NAMALWA (cell line): ENCODE results near the gene CCDC57.
"Not testable (repeated sequence)": the region's sequence is repeated elsewhere in the genome, so short reads cannot be mapped to it uniquely, and the experiment has no call there.

Source experiments
- DNase-seq: peaks from one replicate; pipeline ENCODE4 v3.0.0-alpha.2; 2015; ENCODE audit warnings: low spot score

The CCDC57 gene

GRCh38 chr17:82175951-82176350, 36.7 kb downstream of the CCDC57 start:
- DNase-seq = no peak

GRCh38 chr17:82175201-82175600, 37.4 kb downstream of the CCDC57 start:
- no peak for DNase-seq

DNA sequence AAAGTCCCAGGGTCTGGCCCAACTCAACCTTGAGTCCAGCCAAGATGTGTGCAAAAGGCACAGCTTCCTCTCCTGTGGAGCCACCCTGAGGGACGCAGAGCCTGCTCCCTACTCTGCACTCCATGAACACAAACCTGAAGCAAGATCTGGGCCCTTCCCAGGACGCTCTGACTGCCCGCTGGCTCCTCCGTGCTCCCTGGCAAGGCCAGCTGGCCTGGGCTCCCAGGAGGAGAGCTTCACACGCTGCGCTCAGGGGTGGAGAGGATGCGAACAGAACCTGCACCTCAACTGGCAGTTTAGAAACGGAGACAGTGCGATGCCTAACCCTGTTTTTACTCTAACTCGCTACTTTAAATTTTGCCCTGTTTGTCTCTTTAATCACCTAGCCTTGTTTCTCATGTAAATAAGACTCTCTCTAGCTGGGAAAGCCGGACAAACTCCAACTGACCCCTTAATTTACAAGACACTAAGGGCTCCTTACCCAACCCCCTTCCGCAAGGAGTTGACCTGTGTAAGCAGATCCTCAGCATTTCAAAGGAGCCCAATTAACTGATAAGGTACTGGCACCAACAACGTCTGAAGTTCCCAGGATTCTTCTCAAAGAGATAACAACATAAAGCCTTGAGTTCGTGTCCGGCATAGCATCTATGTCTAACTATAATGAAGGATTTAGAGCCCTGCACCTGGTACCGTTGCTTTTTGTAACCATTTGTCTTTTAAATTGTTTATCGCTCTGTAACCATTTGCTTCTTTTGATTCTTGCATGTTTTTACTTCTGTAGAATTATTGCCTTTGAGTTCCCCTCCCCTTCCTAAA, 38.4 kb downstream of the CCDC57 start:
- not testable (repeated sequence) for DNase-seq

- DNase-seq = no peak
Observed at GRCh38 chr17:82173351-82174041, 39.1 kb downstream of the CCDC57 start.

- no peak for DNase-seq
Observed at GRCh38 chr17:82172486-82173160, 40.0 kb downstream of the CCDC57 start.

GRCh38 chr17:82171750-82172375, 40.8 kb downstream of the CCDC57 start:
- DNase-seq = no peak

DNA sequence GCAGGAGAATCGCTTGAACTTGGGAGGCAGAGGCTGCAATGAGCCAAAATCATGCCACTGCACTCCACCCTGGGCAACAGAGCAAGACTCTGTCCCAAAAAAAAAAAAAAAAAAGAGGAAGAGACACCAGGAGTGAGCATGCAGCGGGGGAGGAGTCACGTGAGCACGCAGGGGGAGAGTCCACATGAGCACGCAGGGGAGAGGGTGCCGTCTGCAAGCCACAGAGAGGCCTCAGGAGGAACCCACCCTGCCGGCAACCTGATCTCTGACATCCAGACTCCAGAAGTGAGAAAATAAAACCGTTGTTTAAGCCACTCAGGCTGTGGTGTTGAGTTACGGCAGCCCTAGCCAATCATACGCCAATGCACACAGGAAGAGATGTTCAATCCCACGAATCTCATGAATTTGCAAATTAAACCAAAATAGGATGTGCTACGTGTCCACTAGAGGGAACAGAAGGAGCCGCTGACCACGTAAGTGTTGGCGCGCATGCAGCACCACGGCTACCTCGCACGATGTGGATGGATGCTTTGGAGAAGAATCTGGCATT, 42.2 kb downstream of the CCDC57 start:
- no peak for DNase-seq

DNA sequence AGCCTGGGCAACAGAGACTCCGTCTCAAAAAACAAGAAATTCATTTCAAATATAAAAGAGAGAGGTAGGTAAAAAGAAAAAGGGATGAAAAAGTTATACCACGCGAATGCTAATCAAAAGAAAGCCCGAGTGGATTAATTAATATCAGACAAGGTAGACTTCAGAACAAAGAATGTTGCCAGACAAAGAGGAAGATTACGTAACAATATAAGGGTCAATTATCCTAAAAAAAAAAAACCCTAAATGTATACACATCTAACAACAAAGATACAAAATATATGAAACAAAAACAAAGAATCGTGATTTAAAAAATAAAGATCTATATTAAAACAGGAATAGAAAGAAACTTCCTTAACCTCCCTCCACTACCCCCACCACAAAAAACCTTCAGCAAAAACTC, 44.1 kb downstream of the CCDC57 start:
- no peak for DNase-seq

- DNase-seq = no peak
Observed at GRCh38 chr17:82167028-82167427, 45.6 kb downstream of the CCDC57 start.

GRCh38 chr17:82164853-82165252, 47.8 kb downstream of the CCDC57 start:
- DNase-seq = no peak

- DNase-seq = no peak
Observed at GRCh38 chr17:82161216-82161615, 51.4 kb downstream of the CCDC57 start.

- DNase-seq = no peak
Observed at GRCh38 chr17:82160075-82160474, 52.6 kb downstream of the CCDC57 start.

GRCh38 chr17:82158825-82159224, 53.8 kb downstream of the CCDC57 start:
- DNase-seq = no peak

GRCh38 chr17:82157046-82158035, 55.3 kb downstream of the CCDC57 start:
- no peak for DNase-seq

GRCh38 chr17:82156284-82156925, 56.2 kb downstream of the CCDC57 start:
- DNase-seq = no peak

- DNase-seq = no peak
Observed at GRCh38 chr17:82155606-82156005, 57.0 kb downstream of the CCDC57 start.

DNA sequence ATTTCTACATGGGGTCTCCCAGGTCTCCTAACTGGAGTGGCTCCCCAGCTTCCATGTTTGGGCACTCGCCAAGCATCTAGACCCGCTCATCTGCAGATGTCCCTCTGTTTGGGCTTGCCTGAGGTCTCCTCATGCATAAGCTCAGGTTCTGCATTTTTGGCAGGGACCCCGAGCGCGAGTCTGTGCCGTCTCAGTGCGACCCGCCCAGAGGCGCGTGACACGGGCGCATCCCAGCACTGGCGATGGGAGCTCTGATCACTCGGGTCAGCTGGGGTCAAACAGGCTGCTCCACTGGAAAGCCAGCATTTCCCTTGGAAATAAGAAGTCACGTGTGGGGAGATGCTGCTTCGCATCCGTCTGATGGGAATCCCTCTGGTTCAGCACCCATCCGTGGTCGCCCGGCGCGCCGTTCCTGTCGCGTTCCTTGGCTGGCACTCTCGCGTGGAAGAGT, 57.7 kb downstream of the CCDC57 start:
- DNase-seq = no peak

DNA sequence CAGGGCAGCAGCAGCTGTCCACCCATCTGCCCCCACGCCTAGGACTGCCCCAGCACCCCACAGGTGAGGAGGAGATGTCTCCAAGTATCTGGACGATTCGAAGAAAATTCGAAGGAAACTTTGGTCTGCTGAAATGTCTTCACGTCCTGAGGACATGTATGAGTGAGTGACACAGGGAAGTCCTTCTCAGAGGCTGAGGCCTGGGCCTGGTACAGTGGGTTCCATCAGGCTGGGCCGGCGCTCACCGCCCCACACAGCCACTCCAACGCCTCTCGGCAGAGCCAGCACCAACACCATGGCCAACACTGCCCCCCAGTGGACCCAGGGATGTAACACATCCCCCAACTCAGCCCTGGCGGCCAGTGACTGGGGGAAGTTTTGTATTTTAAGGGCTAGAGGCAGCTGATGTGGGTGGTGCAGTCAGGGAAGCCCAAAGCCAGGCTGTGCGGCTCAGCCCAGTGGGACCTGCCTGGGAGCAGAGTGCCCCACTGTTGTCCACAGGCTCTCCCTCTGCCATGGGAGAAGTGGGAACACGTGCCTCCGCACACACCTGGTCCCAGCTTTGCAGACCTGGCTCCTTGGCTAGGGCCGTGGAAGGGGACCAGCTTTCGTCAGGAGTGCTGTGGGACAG, 58.8 kb downstream of the CCDC57 start:
- DNase-seq = peak; percentile 89

DNA sequence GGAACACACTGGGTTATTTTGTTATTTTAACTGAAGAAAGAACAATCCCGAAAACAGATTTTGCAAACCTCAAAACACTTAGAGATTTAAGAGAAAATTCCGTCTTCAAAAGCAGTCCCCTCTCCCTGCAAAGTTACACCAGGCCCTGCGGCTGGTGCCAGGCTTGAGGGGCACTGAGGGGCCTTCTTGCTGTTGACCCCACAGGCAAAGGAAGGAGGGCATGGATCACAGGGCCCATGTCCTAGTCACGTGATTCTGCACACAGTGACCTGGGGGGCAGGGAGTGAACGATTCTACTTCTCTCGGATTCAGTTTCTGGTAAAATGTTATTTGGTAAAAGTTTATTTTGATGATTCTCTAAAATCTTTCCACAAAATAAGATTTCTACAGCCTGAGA, 59.3 kb downstream of the CCDC57 start:
- DNase-seq = no peak
